Activated naive CD8-positive, alpha-beta T cell treated with anti-CD3 and anti-CD28 coated beads, Interleukin-2, amount 50 U/mL, for 24 hours (primary cell): ENCODE measurements around the gene GASK1A.

Experiments used
- ATAC-seq: fragments of 150-1000 bp; cut with Tn5 transposase; one replicate; pipeline ENCODE4 v1.10.0; 2021
- DNase-seq: peaks from one replicate; pipeline ENCODE4 v3.0.0; 2021
- H3K27ac Mint-ChIP-seq: one replicate; pipeline ENCODE4 v1.8.0; 2021; ENCODE audit warnings: mild to moderate bottlenecking, mixed read lengths
- H3K27me3 Mint-ChIP-seq: one replicate; pipeline ENCODE4 v1.8.0; 2021; ENCODE audit warnings: mixed read lengths
- H3K36me3 Mint-ChIP-seq: one replicate; pipeline ENCODE4 v1.8.0; 2021; ENCODE audit warnings: low read depth, mixed read lengths
- H3K4me1 Mint-ChIP-seq: one replicate; pipeline ENCODE4 v1.8.0; 2021; ENCODE audit warnings: mixed read lengths
- H3K4me3 Mint-ChIP-seq: one replicate; pipeline ENCODE4 v1.8.0; 2021; ENCODE audit warnings: mild to moderate bottlenecking, moderate library complexity, mixed read lengths
- H3K9me3 Mint-ChIP-seq: one replicate; pipeline ENCODE4 v1.8.0; 2021; ENCODE audit warnings: mixed read lengths

GASK1A gene

DNA sequence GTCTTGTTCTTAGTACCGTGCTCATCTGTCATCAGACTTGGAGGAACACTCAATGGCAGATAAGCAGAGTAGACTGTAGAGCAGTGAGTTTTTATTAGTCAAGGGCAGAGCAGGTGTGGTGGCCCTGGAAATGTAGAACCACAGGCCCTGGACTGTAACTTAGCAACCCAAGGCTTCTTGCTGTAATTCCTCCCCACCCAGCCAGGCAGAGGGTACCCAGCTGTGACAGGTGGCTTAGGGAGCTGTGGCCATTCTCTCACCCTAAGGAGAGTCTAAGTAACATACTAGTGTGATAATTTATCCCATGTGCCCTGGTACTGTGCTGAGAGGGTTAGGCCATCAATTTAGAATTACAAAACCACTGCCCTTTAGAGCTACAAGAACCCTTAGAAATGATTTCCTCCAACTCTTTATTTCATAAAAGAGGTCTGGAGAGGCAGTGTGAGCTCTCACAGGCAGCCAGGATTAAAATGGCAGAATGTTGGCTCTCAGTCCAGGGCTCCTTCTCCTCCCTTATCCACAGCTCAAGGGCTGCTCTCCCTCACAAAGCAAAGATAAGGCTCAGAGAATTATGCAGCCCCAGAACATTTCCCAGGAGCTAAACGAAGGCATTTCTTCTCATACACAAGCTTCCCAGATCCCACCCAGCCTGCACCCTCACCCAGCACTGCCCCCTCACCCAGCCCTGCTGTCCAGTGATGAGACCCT lies 123.8 kb downstream of the GASK1A start:
- DNase-seq (no peak), ATAC-seq (no peak)
- H3K9me3 Mint-ChIP-seq, result no peaks in the 10 kb centered on the region
- no peak overlapping the region for H3K4me3 Mint-ChIP-seq
- H3K4me1 Mint-ChIP-seq, result peaks cover 22% of the 10 kb centered on the region
- no peaks in the 10 kb centered on the region for H3K36me3 Mint-ChIP-seq
- H3K27me3 Mint-ChIP-seq, result no peaks in the 10 kb centered on the region
- no peak overlapping the region for H3K27ac Mint-ChIP-seq

DNA sequence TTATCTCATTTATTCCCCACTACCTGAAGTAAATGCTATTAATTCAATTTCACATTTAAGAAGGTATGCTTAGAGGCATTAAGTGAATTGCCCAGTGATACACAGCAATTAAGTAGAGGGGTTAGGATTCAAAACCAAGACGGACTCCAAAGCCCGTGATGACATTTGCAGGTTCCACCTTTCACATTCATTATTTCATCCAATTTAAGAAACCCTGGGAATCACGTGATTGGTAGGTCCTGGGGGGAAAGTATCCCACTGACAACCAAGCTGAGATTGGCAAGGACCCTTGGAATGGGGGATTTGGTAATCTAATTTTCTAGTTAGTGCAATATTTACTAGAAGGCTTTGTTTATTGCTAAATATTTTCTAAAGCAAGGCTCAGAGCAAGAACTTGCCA lies 124.9 kb downstream of the GASK1A start:
- no peak for ATAC-seq
- Mint-ChIP-seq H3K27me3 (no peaks in the 10 kb centered on the region), H3K4me1 (peaks cover 22% of the 10 kb centered on the region), H3K4me3 (no peak overlapping the region), H3K27ac (no peak overlapping the region), H3K36me3 (no peaks in the 10 kb centered on the region), H3K9me3 (no peaks in the 10 kb centered on the region)
- no peak for DNase-seq

DNA sequence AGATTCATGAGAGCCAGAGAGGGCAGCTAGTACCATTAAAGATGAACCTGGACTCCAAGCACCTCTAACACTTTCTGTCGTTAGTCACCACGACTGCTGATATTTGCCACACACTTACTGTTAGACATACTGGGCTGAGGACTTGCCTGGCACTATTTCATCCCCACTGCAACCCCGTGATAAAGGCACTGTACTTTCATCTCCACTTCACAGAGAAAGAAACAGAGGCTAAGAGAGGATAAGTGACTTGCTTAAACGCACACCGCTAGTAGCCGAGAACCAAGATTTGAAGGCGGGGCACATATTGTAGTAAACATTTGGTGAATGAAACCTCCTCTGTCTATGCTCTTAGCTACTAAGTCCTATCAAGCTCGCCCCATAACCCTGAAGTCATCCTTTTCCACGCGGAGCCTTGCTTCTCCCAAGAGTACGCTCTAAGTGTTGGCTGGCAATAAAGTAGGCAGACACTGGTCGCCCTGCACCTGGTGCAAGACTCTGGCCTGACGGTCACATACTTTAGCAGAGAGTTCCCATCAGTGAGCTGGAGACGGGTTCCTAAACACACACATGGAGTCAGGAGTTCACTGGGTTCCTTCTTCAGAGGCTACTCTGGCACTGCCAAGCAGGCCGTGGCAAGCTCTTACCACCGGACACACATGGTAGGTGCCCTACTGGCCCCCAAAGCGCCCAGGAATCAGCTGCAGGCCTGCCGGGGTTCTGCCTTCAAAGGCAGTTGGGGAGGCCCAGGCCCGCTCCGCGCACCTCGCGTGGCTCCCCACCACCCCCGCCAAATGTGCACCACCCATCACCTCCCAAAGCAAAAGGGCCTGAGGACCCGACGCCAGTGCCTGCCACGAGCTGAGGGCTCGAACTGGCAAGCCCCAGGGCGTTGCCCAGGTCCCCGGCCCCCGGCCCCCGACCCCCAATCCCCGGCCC lies 125.8 kb downstream of the GASK1A start:
- Mint-ChIP-seq H3K36me3 (no peaks in the 10 kb centered on the region), H3K27me3 (no peaks in the 10 kb centered on the region), H3K9me3 (no peaks in the 10 kb centered on the region), H3K27ac (peak overlapping the region; percentile 25), H3K4me3 (peak overlapping the region; percentile 75), H3K4me1 (peaks cover 22% of the 10 kb centered on the region)
- DNase-seq (peak; percentile 16), ATAC-seq (no peak)

DNA sequence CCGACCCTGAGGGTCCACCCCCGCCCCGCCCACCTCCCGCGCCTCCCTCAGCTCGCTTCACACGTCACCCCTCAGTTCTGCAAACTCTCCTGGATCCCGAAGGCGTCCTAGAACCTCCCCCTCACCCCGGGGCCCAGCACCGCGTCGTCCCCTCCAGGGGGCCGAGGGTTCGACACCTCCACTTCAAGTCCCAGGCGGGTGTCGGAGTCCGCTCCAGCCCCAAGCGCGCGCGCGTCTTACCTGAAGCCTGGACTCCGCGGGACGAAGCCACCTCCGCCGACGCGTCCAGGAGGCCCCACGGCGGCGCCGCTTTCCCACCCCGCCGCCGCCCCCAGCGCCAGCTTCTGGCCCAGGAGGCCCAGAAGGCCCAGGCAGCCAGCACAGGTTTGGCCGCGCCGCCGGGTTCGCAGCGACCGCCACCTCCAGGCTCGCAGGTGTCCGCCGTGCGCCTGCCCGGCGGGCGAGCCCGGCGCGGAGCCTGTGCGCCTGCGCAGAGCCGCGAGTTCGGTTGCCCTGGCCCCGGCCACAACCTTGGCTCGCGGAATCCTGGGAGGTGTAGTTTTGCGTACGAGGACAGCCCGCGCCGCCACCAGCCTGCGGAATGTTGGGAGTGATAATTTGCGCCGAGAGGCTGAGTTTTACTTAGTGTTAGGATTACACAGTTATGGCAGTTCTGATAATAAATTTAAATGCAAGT lies 126.6 kb downstream of the GASK1A start, which contains the start of gene POMGNT2:
Gene POMGNT2, minus strand, starts transcription at position 484 of the 697 bp plus-strand sequence. CDS start 24,648 bp downstream, outside the sequence.
- Mint-ChIP-seq H3K9me3 (no peaks in the 10 kb centered on the region), H3K4me1 (peaks cover 22% of the 10 kb centered on the region), H3K27me3 (no peaks in the 10 kb centered on the region), H3K27ac (peak within 1 kb of the TSS; percentile 25), H3K4me3 (peak within 1 kb of the TSS; percentile 81), H3K36me3 (no peaks in the 10 kb centered on the region)
- ATAC-seq (peak; percentile 97), DNase-seq (peak; percentile 90)

DNA sequence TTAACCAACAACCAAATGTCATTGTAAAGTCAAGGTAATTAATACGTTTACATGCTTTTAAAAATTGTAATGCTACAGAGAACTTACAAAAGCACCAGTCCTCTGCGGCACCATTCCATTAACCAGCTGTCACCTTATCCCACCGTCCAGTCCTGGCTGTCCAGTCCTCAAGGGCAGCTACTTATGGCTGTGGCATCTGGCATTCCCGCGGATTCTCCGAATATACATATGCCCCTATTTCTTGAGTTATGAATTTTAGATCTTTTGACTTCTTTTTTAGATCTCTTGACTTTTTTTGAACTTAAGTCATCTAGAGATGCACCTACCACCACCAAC lies 127.2 kb downstream of the GASK1A start:
- DNase-seq (no peak), ATAC-seq (no peak)
- Mint-ChIP-seq H3K36me3 (no peaks in the 10 kb centered on the region), H3K27me3 (no peaks in the 10 kb centered on the region), H3K27ac (peak overlapping the region; percentile 8), H3K4me1 (peaks cover 22% of the 10 kb centered on the region), H3K4me3 (peak overlapping the region; percentile 81), H3K9me3 (no peaks in the 10 kb centered on the region)
